GM18508 (cell line): ENCODE measurements around the gene CACNA2D4.
"Not testable (repeated sequence)": the region's sequence is repeated elsewhere in the genome, so short reads cannot be mapped to it uniquely, and the experiment has no call there.

Experiments used
- ATAC-seq: cut with Tn5 transposase; IDR thresholded peaks from one replicate; pipeline ENCODE4 v1.9.1; 2021; ENCODE audit warnings: moderate number of reproducible peaks; ENCODE audit not compliant: insufficient read depth, unreplicated experiment

Gene CACNA2D4, protein sequence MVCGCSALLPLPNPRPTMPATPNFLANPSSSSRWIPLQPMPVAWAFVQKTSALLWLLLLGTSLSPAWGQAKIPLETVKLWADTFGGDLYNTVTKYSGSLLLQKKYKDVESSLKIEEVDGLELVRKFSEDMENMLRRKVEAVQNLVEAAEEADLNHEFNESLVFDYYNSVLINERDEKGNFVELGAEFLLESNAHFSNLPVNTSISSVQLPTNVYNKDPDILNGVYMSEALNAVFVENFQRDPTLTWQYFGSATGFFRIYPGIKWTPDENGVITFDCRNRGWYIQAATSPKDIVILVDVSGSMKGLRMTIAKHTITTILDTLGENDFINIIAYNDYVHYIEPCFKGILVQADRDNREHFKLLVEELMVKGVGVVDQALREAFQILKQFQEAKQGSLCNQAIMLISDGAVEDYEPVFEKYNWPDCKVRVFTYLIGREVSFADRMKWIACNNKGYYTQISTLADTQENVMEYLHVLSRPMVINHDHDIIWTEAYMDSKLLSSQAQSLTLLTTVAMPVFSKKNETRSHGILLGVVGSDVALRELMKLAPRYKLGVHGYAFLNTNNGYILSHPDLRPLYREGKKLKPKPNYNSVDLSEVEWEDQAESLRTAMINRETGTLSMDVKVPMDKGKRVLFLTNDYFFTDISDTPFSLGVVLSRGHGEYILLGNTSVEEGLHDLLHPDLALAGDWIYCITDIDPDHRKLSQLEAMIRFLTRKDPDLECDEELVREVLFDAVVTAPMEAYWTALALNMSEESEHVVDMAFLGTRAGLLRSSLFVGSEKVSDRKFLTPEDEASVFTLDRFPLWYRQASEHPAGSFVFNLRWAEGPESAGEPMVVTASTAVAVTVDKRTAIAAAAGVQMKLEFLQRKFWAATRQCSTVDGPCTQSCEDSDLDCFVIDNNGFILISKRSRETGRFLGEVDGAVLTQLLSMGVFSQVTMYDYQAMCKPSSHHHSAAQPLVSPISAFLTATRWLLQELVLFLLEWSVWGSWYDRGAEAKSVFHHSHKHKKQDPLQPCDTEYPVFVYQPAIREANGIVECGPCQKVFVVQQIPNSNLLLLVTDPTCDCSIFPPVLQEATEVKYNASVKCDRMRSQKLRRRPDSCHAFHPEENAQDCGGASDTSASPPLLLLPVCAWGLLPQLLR

GRCh38 chr12:1918081-1918883 is at the start of gene CACNA2D4:
Gene CACNA2D4 (minus strand): TSS chr12:1918652. CDS start chr12:1918473, 179 bp downstream.
- no peak for ATAC-seq

DNA sequence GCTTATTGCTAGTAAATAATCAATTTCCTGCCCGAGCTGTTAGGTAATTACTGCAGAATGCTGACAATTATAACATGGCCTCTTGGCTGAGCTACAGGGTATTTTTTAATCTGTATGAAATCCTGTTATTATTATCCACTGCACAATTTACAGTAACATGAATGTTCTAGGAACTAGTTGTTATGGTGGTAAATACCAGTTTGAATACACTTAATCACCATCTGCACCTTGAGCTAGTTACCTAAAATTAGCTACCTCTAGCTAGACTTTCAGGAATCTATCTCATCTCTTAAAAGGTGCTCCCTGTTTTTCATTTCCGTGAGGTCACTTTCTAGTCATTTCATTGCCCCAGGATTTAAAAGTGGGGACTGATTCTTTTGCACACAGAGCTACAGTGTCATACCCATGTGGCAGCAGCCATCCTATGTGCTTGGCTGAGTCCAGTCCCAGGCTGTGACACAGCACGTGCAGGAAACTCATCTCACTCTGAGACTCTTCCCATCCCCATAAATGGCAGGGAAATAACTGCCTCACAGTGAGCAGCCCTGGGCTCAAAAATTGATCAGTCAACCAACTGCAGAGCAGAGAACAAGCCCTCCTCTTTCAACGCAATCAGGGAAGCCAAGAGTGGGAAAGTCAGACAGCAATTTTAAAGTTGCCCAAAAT is 48.2 kb upstream of the CACNA2D4 start:
- no peak for ATAC-seq

DNA sequence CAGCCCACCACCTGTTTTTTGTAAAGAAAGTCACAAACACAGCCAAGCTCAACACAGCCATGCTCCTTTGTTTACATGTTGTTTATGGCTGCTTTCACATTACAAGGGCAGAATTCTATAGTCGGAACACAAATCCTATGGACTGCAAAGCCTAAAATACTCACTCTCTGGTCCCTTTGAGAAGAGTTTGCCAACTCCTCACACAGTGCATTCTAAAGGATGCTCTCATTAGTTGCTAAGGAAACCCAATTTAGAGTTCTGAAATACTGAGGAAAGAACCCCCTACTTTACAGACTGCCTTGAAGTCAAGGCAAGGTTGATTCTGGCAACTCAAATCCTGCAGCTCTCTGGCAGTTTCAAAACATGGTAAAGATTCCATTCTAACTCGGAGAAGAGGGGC is 47.5 kb upstream of the CACNA2D4 start:
- ATAC-seq: no peak

GRCh38 chr12:1962051-1963020 is 43.9 kb upstream of the CACNA2D4 start:
- ATAC-seq: no peak

- ATAC-seq: no peak
Observed at GRCh38 chr12:1956716-1957115, 38.3 kb upstream of the CACNA2D4 start.

- no peak for ATAC-seq
Observed at GRCh38 chr12:1949771-1950470, 31.5 kb upstream of the CACNA2D4 start.

DNA sequence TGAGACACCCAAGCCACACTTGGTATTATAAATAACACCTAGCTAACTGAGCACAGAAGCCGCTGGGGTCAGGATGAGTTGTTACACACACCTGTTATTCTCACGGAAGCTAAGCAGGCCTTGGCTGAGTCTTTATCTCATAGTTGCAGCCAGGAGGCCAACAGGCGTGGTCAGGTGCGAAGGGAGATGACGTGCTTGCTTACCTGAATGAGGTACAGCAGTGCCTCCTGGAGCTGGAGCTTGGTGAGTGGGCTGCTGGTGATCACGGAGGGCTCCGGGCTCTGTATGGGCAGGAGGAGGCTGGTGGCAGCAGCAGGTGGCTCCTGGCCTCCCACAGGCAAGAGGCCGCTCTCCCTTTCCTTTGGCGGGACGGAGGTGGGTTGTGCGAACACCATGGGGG is 30.4 kb upstream of the CACNA2D4 start:
- no peak for ATAC-seq

DNA sequence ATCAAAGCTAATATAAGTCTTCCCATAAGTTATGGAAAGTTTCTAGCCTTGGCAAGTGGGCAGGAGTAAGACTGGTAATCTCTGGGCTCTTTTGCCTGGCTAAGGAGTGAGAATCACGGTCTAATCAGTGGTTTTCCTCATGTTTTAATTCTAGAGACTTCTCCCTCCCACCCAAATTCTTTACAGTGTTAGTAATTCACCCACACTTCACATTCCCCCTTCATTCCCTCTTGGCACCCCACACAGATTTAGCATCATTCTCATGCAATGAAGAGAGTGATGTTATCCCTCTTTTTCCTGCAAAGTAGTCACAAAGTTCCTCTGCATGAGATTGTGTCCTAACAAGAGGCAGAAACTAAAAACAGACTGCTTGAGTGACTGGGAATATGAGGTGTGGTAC is 28.6 kb upstream of the CACNA2D4 start:
- no peak for ATAC-seq

GRCh38 chr12:1946296-1946695 is 27.8 kb upstream of the CACNA2D4 start:
- ATAC-seq: no peak

DNA sequence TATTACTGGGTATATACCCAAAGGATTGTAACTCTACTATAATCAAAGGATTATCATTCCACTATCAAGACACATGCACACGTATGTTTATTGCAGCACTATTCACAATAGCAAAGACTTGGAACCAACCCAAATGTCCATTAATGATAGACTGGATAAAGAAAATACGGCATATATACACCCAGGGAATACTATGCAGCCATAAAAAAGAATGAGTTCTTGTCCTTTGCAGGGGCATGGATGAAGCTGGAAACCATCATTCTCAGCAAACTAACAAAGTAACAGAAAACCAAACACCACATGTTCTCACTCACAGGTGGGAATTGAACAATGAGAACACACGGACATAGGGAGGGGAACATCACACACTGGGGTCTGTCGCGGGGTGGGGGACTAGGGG is 27.1 kb upstream of the CACNA2D4 start:
- ATAC-seq: not testable (repeated sequence)

DNA sequence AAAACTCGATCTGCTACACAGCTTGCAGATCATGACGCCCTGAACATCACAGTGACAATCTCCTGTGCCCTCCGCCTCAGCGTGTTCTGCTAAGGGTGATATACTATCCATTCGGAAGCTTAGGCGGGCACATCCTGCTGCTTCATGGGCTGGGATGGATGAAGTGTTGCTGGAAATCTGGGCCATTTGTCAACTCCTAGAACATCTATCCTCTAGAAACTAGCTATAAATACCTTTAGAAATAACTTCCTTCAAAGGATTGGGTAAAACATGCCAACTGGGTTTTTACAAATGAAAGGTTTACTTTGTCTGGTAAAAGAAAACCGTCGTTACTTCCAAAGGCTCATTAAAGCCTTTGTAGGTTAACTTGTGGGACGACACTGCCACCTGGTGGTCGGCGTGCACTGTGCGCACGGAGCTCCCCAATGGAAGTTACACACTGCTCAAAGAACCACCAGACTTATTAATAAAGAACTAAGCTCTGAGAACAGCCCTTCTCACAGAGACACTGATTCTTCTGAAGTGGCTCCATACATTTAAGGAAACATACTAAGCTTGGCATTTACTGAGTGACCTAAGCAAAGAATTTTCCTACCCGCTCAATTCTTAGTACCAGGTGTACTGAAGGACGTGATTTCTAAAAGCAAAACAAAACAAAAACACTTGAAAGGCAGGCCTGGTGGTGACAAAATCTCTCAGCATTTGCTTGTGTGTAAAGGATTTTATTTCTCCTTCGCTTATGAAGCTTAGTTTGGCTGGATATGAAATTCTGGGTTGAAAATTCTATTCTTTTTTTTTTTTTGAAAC is 21.6 kb upstream of the CACNA2D4 start:
- no peak for ATAC-seq

GRCh38 chr12:1939331-1939730 is 20.9 kb upstream of the CACNA2D4 start:
- no peak for ATAC-seq

DNA sequence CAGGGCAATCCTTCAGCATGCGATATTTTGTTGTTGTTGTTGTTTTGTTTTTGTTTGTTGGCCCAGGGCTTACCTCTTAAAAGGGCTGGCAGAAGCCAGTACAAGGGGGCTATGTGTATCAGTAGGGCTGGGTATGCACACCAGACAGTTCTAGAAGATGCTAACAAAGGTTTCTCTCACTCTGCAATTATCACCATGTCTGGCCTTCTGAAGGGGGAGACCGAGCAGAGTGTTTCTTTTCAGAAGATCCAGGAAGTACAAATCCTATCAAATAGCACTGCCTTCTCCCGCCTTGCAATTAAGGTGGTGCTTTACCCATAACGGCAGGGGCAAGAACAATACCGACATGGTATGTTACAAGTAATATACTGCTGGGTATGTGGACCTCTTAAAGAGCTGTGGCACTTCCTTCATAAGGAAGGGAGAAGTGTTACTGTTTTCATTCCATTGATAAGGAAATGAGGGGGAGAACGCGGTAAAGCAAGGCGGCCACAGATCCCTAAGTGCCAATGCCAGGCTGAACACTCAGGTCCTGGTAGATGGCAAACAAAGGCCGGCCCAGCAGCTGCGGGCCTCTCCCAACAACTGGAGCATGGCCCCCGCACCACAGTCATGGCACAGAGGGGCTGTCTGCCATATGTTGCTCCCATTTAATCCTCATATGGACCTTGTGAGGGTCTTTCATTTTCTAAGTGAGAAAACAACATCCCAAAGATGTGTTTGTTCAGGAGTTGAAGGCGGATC is 19.2 kb upstream of the CACNA2D4 start:
- no peak for ATAC-seq

DNA sequence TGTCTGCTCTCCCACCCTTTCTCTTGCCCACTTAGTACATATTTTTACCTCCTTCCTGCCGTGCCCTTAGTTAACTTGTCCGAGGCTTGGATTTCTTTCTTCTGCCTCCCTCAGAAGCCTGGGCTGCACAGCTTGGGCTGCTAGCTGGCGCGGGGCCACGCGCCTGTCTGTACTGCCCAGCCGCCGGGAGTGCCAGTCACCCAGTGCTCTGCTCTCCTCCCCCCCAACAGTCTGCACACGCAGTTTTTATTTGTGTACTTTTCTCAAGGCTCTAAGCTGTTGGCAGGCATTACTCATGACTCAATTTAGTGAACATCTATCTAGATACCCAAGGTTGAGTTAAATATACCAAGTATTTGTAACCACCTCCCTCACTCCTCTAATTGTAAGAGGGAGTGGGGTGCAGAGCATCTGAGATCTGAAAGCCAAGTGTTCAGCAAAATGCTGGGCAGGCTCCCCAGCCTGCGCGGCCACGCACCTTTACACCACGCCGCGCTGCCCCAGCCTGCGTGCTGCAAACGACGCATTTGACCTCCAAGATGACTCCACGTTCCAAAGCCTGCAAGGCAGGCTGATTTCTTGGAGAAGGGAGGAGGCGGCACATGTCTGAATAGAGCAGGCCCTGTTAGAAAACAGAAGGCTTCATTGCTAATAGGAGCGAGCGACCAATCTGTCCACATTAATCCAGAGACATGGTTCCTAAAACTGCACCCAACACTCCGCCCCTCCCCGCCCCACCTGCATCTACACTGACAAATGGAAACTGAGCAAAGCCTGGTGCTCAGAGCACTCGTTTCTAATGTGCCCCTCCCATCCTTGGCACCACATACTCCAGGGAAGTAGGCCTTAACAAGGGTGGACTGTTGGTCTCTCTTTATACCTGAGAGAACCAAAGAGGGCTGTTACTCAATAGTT is 18.2 kb upstream of the CACNA2D4 start:
- ATAC-seq: no peak

GRCh38 chr12:1935700-1936378 is 17.4 kb upstream of the CACNA2D4 start:
- ATAC-seq: no peak
